Activated T-cell treated with anti-CD3 and anti-CD28 coated beads, Interleukin-2, amount 50 U/mL, for 48 hours (primary cell): Measurements from ENCODE around the gene SIPA1.
A peak's percentile ranks its signal among the peaks of the same experiment; 100 is the strongest.
"Not testable (repeated sequence)": the region's sequence is repeated elsewhere in the genome, so short reads cannot be mapped to it uniquely, and the experiment has no call there.

Experiments
- DNase-seq, 2 experiments: peaks; one replicate each; pipeline ENCODE4 v3.0.0-alpha.2; 2020

Gene SIPA1

DNA sequence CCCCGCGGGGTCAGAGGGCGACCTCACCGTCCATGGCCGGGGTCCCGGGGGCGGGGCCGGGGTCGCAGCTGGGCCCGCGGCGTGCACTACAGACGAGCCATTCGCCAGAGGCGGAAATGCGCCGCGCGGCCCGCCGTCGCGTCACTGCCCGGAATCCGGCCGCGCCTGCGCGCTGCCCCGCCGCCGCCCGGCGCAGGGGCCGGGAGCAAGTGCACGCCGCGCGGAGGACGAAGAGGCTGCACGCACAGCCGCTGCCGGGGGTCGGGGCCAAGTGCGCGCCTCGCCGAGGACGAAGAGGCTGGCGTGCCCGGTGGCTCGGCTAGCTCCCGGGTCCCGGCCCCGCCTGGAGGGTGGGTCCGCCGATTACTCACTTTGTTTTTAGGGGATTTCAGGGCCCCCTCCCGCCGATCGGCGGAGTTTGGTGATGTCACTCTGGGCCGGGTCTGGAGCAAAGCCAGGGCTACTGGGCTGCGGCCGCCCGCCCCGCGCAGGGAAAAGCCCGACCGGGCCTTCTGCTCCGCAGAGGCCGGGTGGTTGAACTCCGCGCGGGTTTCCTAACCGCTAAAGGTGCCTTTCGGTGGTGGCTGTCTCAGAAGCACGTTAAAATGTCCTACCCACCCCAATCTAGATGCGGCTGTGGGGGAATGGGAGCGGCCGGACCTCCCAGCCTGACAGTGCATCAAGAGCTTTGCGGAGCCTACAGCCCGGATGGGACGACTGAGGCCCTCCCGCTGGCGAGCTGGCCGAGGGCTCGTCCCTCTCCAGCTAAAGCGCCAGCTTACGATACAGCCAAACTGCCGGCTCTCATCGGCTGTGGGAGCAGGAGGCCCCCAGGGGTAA is 25.1 kb downstream of the SIPA1 start, which contains the start of gene RELA:
Gene RELA, minus strand, starts transcription at position 118 of the 840 bp plus-strand sequence. Its CDS starts 84 bp downstream, at position 34.
- peak; percentile 90 to 95 for DNase-seq

DNA sequence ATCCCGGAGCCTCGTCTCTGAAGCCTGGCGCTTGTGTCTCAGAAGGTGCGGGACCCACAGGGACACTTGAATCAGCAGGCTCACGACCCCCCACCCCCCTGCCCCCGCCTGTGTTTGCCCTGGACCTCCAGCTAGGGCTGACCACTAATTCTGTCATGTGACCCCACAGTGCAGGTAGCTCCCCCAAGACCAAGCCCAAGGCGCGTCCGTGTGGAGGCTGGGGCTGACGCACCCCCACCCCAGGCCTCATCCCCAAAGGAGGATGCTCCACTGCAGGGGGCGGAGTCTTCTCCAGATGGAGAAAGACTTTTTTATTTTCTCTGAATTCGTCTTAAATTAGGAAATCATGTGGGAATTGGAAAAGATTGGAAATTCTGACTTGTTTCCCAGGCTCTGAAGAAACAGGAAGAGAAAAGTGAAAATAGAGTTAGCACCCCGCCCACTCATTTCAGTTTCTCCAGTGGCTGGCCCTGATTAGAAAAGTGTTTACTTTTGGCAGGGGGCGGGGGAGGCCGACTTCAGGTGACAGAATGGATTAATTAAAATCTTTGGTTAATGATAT is 25.8 kb downstream of the SIPA1 start:
- peak in 1 of 2 experiments; percentile 52 for DNase-seq

DNA sequence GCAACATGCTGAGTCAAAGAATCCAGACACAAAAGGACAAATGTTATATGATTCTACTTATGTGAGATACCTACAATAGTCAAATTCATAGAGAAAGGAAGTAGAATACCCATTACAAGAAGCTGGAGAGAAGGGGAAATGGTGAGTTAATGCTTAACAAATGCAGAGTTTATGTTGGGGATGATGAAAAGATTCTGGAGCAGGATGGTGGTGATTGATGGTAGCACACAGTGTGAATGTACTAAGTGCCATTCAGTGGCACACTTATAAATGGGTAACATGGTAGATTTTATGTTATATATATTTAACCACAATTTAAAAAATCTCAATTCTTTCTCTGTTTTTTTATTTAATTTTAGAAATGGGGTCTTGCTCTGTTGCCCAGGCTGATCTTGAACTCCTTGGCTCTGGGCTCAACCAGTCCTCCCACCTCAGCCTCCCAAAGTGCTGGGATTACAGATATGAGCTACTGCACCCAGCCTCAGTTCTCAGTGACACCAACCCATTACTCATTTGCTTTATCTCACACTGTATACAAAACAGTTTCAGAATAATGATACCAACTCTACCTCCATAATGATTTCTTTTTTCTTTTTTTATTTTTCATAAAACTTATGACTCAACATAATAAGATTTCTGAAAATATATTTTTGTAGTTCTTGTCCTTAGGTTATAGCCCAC is 34.4 kb downstream of the SIPA1 start:
- DNase-seq: no peak

DNA sequence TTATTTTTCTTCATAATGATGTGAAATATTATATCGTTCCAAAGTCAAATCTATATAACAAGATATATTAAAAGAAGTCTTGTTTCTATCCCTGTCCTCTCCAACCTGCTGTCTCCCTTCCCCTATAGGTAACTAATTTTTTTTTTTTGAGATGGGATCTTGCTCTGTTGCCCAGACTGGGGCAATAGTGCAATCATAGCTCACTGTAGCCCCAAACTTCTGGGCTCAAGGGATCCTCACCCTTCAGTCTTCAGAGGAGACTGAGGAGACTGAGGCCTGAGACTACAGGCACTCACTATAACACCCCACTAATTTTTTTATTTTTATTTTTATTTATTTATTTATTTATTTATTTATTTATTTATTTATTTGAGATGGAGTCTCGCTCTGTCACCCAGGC is 35.1 kb downstream of the SIPA1 start:
- DNase-seq: no peak

DNA sequence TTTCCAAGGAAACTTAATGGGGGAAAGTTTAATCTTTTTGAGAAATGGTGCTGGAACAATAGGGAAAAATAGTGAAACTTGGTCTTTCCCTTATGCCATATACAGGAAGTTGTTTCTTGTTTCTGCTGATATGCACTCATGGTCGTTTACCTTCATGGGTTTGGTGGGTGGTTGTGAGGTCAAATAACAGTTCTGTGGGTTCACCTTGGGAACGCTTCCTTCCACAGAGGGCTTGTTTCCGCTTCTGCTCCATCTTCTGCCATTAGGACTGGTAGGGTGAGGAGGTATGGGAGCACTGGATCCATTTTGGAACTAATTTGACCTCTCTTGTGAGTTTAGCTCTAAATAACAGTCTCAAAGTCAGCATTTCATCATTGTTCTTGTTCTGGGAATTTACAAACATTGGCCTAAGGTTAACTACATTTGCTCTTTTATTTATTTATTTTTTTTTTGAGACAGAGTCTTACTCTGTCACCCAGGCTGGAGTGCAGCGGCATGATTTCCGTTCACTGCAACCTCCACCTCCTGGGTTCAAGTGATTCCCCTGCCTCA is 42.4 kb downstream of the SIPA1 start:
- no peak for DNase-seq

DNA sequence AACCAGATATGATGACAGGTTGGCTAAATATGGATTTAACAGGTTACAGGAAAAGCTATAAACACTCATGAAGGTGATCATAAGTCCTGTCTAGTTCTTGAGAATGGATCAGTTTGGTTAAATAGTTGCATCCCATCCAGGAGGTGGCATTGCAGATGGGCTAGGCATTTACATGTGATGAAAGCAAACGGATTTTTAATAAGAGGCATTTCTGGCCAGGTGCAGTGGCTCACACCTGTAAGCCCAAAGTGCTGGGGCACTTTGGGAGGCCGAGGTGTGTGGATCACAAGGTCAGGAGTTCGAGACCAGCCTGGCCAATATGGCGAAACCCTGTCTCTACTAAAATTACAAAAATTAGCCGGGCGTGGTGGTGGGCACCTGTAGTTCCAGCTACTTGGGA is 45.6 kb downstream of the SIPA1 start:
- not testable (repeated sequence) for DNase-seq

GRCh38 chr11:65685981-65686380 is 48.1 kb downstream of the SIPA1 start:
- DNase-seq: no peak

GRCh38 chr11:65691847-65692246 is 53.9 kb downstream of the SIPA1 start:
- DNase-seq: not testable (repeated sequence)

DNA sequence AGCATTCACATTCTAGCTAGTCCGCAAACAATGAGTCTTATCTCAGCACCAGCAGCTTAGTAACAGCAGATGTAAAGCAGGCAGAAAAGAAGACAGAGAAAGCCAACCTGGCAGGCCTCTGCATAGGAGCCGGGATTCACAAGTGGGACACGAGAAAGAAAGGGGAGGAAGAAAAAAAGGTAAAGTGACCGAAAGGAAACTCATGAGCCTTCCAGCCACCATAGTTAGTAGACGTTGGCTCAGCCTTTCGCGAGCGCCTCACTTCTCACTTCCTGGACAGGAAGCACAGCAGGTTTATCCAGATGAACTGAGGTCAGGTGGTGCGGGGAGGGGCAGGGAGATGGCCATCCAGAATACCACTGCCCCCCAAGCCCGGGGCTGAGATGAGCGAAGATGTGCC is 54.5 kb downstream of the SIPA1 start:
- DNase-seq: no peak

- DNase-seq: no peak
Measured at GRCh38 chr11:65695459-65696241, 57.7 kb downstream of the SIPA1 start.

DNA sequence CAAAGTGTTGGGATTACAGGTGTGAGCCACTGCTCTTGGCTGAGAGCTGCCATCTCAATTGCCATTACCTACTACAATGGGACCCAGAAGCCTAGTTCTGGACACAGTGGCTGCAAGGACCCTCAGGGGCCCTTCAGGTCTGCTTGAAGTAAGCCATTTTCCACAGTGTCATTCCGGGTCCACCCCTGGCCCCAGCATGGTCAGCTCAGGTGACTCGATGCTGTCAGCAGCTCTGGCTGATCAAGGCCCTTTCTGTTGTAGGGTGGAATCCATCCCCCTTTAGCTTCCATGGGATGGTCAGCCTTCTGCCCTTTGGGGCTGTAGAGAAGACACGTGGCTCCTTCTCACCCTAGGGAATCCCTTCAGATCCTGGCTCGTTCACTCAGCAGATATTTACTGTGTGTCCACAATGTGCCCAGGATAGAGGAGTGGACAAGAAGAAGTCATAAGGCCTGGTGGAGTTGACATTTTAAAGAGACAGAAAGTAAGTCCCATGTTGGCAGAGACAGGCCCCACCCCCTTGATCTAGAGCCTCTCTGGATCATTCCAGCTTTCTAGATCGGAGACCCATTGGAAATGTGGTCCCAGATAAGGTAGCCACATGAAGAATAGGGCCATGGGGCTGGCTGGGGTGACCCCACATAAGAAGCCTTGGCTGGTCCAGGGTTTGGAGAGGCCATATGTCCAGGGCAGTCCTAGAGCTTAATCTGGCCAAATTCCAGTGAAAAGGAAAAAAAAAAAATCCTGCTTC is 59.1 kb downstream of the SIPA1 start:
- no peak for DNase-seq

- no peak for DNase-seq
Measured at GRCh38 chr11:65698205-65698604, 60.3 kb downstream of the SIPA1 start.

DNA sequence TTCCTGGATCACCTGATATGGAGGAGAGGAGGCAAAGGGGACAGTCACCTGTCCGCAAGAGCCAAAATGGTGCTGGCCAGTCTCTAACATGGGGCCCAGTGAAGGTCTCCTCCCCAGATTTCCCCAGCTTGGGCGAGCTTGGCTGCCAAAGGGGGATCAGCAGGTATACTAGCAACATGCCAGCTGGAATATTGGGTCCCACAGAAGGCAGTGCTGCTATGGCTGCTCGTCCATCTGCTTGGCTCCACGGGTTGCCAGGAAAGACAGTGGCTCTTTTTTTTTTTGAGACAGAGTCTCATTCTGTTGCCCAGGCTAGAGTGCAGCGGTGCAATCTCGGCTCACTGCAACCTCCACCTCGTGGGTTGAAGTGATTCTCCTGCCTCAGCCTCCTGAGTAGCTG is 61.4 kb downstream of the SIPA1 start:
- DNase-seq: no peak

- DNase-seq: no peak
Measured at GRCh38 chr11:65700399-65700798, 62.5 kb downstream of the SIPA1 start.
